NB4 (cell line): ENCODE data around the gene COL23A1.

Experiments used
- MYC ChIP-seq: IDR thresholded peaks from 2 replicates; pipeline ENCODE4 v1.6.1; 2011; ENCODE audit warnings: low read depth, low read length
- POLR2A ChIP-seq: IDR thresholded peaks from 2 replicates; pipeline ENCODE4 v1.6.1; 2011; ENCODE audit warnings: mild to moderate bottlenecking; ENCODE audit not compliant: insufficient read length; ENCODE audit errors: extremely low read depth
- TF ChIP-seq, protein P1 (sequence below): IDR thresholded peaks from one replicate; pipeline ENCODE4 v1.5.1; 2012; ENCODE audit warnings: low read depth, low read length
- TF ChIP-seq, protein P2 (sequence below): IDR thresholded peaks from 2 replicates; pipeline ENCODE4 v1.6.1; 2011; ENCODE audit warnings: low read depth, low read length

DNA sequence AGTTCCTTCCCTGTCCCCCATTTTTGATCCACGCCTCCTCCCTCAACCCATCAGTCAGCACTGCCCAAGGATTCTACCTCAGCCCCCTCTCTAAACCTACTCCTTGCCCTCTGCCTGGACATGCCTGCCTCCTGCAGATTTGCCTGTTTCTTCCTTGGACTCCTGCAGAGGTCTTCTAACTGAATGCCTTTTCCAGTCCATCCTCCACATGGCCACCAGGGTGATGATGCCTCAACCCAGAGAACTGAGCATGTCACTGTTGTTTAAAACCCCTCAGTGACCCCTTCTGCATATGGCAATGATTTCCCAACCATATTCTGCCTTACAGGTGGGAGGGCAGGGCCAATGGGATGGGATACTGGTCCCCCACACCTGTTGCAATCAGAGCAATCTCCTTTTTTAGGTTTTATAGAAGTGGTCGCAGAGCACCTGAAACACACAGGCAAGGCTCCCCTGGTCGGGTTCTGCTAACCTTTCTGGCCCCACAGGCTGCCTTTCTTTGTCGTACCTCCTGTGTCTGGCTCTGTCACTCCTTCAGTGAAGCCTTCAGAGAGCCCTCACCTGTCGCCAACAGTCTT lies 366.9 kb downstream of the COL23A1 start:
- TF ChIP-seq, protein P1, sequence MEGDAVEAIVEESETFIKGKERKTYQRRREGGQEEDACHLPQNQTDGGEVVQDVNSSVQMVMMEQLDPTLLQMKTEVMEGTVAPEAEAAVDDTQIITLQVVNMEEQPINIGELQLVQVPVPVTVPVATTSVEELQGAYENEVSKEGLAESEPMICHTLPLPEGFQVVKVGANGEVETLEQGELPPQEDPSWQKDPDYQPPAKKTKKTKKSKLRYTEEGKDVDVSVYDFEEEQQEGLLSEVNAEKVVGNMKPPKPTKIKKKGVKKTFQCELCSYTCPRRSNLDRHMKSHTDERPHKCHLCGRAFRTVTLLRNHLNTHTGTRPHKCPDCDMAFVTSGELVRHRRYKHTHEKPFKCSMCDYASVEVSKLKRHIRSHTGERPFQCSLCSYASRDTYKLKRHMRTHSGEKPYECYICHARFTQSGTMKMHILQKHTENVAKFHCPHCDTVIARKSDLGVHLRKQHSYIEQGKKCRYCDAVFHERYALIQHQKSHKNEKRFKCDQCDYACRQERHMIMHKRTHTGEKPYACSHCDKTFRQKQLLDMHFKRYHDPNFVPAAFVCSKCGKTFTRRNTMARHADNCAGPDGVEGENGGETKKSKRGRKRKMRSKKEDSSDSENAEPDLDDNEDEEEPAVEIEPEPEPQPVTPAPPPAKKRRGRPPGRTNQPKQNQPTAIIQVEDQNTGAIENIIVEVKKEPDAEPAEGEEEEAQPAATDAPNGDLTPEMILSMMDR = no peak
- no peak for TF ChIP-seq POLR2A
- TF ChIP-seq, protein P2, sequence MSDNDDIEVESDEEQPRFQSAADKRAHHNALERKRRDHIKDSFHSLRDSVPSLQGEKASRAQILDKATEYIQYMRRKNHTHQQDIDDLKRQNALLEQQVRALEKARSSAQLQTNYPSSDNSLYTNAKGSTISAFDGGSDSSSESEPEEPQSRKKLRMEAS = no peak
- no peak for TF ChIP-seq MYC
